SKM-1 (cell line): ENCODE data around the gene RRH.
A peak's percentile ranks its signal among the peaks of the same experiment; 100 is the strongest.
"Not testable (repeated sequence)": the region's sequence is repeated elsewhere in the genome, so short reads cannot be mapped to it uniquely, and the experiment has no call there.

Experiments
- DNase-seq: peaks from one replicate; lab custom pipeline; 2025; ENCODE audit not compliant: unreplicated experiment; lab: John Stamatoyannopoulos, UW

RRH gene, protein sequence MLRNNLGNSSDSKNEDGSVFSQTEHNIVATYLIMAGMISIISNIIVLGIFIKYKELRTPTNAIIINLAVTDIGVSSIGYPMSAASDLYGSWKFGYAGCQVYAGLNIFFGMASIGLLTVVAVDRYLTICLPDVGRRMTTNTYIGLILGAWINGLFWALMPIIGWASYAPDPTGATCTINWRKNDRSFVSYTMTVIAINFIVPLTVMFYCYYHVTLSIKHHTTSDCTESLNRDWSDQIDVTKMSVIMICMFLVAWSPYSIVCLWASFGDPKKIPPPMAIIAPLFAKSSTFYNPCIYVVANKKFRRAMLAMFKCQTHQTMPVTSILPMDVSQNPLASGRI

DNA sequence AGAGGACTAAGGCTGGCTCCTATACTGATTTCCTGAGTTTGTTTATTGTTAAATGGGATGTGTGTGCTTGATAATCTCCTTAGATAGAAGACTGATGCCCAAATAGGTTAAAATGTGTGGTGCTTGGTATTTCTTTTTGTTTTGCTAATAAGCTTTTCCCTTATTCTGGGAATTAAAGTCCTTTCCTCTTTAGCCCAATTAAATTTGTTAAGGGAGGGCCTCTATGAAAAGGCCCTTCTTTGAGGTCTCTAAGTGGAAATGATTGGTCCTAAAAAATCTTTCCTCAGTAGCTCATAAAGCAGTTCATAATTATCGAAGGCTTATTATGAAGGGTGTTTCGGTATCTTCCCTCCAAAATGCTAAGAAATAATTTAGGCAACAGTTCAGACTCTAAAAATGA, at the start of gene RRH:
TSS of gene RRH (plus strand) at position 301 of the 400 bp plus-strand sequence. CDS start at position 357, 56 bp downstream.
- no peak for DNase-seq

DNA sequence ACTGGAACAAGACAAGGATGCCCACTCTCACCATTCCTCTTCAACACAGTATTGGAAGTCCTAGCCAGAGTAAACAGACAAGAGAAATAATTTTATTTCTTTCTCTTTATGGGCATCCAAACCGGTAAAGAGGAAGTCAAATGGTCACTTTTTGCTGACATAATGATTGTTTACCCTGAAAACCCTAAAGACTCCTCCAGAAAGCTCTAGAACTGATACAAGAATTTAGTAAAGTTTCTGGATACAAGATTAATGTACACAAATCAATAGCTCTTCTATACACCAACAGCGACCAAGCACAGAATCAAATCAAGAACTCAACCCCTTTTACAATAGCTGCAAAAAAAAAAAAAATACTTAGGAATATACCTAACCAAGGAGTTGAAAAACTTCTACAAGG, 45.7 kb upstream of the RRH start:
- not testable (repeated sequence) for DNase-seq

DNA sequence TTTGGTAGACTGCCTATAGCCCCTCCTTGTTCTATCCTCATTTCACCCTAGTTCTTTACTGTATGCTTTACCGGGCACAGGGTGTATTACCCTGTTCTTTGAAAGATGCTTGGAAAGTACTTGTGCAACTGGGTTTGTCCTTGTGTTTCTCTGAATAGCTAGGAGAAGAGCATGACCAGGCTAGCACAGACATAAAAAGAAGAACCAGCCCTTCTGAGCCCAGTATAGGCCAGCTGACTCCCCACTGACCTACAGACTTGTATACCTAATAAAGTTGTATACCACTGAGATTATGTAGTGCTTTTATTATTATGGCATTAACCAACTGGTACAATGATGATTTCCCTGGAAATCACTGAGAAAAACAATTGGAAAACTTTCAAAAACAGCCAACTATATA, 40.9 kb upstream of the RRH start:
- no peak for DNase-seq

DNA sequence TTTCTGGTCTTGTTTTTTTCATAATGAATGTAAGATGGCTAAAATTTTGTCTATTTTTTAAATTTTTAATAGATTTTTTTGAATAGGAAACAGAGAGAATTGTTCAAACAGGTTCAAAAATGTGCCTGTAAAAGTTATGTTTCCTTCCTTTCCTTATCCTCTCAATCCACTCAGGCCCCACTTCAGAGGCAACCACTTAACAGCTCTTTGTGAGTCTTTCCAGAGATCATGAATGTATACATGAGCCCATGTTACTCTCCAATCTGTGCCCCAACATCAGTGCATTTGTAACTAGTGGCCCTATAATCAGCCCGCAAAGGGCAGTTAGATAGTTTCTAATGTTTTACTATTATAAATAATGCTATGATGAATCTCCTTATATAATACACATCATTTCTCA, 40.0 kb upstream of the RRH start:
- DNase-seq: no peak

DNA sequence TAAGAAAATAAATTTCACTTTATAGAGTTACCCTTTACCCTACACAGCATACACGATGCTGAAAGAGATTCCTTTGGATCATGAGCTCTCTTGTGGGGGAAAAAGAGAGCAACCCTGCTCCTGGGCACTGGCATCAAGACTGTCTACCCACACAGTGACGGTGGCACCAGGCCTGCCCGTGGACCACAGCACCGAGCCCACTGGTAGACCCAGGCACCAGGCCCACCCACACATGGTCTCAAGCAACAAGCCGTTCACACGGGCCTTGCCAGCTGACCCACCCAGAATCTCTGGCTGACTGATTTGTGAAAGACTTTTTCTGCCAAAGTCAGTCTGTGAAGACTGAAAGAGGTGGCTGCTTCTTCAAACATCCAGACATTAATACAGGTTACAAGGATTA, 32.7 kb upstream of the RRH start:
- DNase-seq: no peak

DNA sequence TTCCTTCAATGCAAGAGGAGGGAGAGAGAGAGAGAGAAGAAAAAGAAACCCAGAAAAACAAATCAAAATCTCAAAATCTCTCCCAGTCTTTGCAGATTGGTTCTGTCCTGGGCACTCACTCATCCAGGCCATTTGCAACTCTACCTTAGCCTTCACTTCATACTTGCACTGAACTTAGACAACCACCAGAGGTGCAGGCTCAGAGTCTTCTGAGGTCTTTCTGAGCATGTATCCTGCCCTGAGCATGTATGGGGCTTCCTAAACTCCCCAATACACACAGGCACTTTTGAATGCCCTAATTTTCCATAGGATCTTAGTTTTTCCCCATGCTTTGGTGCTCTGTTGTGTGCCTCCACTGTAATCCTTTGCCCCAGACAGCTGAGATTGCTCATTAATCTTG, 28.9 kb upstream of the RRH start:
- DNase-seq: no peak

DNA sequence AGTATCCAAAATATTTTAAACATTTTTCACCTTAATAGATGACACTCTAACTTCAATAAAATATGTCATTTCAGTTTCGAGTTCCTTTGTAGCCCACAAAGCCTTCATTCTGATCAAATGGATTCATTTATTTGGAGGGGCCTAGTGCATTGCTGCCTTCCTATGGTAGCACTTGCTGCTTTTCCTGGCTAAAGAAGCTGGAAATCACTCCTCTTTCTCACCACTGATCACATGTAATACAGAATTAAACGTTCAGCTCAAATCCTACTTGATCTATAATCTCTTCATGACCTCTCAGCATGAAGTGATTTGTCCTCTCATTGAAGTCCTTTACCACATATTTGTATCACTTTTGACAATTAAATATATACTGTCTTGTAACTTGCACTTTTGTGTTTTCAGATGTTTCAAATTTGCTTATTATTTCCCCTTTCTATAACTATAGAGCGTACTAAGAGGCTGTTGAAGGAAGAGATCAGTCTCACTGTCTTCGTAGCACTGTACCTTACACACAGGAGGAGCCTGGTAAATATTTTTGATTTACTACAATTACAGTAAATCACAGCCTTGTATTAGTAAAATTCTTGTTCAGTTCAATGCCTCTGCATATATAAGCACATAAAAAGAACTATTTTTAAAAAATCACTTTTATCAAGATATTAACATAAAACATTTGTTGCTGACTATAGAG, 26.5 kb upstream of the RRH start:
- no peak for DNase-seq

DNA sequence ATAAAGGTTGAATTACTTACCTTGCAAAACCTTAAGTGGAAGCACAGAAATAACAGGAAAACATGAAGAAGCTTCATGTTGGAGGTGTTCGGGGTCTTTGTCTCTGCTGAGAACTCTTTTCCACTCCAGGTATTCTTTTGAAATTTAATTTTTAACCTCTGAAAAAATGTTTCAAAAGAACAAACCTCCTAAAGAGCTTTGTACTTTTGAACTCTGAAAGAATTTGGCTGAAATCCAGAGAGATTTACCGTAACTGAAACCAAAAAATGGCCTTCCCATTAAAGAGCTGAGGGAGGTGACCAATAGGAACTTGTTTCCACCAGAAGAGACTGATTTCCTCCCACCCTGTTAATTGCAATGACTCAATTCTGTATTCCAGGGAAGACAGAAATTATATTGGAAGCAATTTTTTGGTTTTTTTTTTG, 25.9 kb upstream of the RRH start, which contains the start of gene CFI:
TSS of gene CFI (minus strand) at position 105 of the 425 bp plus-strand sequence. CDS start at position 77, 28 bp downstream.
- DNase-seq: no peak

DNA sequence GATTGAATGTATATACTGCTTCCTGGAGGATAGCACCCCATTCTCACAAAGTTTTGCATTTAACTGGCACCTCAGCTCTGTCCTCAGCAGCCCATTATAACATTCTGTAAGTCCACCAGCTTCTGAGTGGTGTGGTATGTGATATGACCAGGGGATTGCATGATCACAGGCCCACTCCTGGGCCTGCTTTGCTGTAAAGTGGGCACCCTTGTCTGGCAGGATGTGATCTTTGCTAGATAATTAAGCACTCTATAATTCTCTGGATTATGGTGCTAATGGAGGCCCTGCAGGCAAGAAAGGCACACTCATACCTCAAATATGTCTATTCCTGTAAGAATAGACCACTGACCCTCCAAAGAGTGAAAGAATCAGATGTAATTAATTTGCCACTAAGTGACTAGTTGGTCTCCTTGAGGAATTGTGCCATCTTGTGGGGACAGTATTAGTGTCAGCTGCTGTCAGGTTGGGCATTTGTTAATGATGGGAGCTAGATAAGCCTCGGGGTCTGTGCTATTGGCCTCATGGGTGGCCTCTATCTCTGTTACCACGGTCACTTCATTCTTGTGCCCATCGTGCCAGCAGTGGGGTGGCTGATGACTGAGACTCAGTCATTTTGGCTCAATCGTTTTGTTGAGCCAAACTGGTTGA, 23.7 kb upstream of the RRH start:
- DNase-seq: peak; percentile 3

DNA sequence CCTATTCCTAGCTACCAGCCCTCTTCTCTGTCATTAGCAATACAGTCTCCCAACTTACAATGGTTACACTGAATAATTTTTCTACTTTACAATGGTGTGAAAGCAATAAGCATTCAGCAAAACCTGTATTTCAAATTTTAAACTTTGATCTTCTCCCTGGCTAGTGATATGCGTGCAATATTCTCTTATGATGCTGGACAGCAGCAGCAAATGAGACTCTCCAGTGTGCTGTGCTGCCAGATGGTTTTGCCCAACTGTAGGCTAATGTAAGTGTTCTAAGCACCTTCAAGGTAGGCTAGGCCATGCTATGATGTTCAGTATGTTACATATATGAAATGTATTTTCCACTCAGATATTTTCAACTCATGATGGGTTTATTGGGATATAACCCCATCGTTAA, 18.1 kb upstream of the RRH start:
- no peak for DNase-seq

DNA sequence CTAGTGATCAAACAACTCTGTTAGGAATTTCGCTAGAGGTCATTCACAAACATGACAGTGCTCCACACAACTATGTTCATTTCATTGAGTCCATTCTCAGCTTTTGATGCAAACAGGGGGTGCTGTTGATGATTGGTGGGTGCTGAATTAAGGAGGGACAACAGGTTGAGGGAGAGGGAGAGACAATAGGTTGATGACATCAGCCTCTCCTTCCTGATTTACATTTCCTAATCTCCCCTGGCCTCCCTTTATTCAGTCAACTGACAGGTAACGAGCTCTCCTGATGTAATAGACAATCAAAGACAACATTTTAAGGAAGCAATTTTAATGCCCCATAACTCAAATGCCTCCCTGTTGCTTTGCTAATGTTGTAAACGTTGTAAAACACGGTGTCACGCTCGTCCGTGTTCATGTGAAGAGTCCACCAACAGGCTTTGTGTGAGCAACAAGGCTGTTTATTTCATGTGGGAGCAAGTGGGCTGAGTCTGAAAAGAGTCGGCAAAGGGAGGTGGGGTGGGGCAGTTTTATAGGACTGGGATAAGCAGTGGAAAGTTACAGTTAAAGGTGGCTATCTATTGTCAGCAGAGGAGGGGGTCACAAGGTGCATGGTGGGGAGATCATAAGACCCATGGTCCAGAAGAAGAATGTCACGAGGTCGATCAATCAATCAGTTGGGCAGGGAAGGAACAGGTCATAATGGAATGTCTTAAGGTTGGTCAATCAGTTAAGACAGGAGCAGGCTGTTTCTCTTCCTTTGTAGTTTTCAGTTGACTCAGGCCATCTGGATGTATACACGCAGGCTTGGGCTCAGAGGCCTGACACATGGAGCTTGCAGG, 17.0 kb upstream of the RRH start:
- DNase-seq: no peak

DNA sequence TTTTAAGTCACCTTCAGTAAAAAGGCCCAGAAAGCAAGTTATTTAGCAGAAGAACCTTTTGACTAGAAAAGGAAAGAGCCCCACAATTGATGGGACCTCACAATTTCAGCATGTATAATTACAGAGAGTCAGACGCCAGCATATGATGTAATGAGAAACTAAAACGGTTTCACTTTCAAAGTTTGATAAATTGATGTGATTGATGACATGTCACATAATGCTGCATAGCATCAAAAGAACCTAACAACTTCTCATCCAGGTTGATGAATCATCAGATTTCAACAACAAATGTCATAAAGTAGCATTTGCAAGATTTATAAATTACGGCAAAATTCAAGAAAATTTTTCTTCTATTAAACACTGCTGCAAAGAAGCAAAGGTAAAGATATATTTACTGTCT, 16.1 kb upstream of the RRH start:
- no peak for DNase-seq

DNA sequence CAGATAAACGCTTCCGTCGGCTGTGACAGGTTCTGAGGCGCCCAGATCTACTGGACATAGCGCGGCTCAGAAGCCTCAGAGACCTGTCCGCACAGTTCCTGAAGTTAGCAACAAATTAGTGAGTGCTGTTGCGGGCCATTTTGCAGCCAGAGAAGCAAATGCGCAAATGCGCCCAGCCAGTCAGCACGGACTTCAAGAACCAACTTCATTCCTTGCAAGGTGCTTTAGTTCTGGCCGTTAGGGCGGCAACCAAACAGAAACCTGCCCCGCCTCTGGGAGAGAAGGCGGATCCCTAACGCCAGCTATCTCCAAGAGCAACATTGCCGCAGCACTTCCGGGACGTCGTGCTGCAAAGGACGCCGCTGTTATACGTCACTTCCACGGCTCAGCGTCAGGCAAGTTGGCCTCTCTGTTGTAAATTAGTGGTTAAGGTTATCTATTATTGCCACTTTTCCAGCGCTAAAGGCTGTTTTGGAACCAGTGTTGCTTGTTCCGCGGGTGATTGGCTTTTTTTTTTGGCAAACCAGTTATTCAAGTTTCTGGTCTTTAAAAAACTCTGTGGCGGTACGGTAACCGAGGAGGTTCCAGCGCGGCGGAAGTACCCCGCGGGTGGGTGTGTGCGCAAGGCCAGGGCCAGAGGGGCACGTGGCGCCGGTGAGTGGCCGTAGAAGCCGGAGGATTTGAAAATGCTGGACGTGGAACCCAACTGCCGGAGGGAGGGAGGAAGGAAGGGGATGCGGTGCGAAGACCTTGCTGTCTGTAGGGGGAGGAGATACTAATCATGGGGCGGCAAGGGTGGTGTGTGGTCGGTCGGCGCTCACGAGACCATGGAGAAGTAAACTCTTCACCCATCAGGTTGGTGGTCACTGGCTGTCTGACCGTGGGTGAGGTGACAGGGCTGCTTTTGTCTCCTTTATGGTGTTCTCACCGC, 12.4 kb upstream of the RRH start, which contains the start of gene GAR1:
TSS of gene GAR1 (plus strand) at position 612 of the 931 bp plus-strand sequence. CDS start 403 bp downstream, outside the sequence.
- peak; percentile 79 for DNase-seq

DNA sequence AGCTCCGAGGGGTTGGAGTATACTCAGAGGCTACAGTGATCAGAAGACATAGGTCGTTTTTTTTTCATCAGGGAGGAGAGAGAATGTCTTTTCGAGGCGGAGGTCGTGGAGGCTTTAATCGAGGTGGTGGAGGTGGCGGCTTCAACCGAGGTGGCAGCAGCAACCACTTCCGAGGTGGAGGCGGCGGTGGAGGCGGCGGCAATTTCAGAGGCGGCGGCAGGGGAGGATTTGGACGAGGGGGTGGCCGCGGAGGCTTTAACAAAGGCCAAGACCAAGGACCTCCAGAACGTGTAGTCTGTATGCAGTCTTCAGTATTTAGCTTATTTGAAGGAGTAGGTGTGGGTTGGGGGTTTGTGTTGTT, 11.7 kb upstream of the RRH start:
- no peak for DNase-seq

DNA sequence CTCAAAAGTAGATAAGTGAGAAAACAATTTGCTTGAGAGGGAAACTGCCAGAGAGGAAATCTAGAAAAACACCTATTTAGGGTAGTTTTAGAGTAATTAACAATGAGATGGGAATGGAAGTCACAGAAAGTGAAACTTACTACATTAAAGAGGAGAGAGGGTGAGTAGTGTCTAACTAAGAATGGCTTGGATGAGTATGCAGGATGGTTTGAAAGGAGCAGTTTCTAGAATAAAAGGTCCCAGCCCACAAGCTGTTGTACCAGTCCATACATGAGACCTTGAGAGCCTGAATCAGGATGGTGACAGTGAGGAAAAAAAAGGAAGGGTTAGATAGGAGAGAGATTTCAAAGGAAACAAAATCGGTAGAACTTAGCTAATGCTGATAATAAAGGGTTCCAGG, 10.9 kb upstream of the RRH start:
- DNase-seq: no peak

DNA sequence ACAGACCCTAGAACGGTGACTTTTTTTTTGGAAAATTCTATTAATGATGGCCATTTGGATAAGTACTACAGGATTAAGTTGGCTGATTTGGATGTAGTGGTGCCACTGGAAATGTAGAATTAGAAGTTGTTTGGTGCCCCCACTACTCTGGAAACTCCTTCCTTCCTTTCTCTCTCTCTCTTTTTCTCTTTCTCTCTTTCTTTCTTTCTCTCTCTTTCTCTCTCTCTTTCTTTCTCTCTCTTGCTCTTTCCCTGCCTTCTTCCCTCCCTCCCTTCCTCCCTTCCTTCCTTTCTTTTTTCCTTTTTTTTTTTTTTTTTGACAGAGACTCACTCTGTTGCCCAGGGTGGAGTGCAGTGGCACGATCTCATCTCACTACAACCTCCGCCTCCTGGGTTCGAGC, 9.5 kb upstream of the RRH start:
- no peak for DNase-seq

DNA sequence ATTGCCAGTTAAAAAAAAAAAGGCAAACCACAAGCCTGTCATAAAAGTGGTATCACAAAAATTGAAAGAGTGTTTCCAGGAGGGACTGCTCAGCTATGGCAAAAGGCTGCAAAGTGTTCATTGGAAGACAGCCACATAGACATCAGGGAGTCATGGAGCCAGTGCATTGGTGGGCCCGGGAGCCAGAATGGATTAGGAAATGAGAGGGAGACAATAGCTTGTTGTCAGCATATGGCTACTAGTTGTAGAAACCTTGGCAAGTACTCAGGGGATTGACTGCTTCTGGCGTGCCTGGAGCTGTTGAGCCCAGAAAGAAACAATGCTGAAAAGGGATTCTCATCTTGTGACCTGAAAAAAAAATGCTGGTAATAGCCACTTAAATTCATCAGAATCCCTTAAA, 7.2 kb upstream of the RRH start:
- no peak for DNase-seq

DNA sequence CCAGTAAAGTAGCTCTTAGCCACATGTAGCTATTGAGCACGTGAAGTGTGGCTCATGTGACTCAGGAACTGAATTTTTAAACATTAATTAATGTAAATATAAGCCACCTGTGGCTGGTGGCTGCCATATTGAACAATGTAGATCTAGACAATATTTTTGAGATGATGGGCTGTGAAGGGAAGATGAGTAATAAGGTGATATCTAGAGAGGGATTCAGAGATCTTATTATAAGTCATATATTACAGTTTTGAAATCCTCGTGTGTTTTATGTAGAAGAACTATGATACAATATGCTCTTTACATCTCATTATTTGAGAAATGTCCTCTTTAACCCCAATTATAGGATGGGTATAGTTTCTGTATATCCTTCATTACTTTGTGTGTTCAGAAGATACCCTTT, 6.6 kb upstream of the RRH start:
- no peak for DNase-seq

DNA sequence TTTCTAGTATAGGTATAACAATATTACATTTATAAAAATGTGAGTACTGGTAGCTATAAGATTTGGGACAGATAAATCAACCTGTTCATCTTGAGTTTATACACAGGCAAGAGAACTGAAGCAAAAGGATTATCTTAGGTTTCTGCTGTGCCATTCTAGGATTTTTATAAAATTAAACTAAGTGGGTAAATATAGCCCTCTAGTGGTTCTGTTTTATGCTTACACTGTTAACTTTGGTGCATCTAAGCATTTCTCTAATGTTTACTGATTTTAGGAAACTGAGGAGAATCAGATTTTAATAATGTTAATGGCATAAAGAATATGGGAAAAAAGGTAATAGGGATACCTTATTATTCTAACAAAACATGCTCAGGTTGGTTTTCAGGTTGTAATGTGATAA, 1.1 kb upstream of the RRH start:
- no peak for DNase-seq

DNA sequence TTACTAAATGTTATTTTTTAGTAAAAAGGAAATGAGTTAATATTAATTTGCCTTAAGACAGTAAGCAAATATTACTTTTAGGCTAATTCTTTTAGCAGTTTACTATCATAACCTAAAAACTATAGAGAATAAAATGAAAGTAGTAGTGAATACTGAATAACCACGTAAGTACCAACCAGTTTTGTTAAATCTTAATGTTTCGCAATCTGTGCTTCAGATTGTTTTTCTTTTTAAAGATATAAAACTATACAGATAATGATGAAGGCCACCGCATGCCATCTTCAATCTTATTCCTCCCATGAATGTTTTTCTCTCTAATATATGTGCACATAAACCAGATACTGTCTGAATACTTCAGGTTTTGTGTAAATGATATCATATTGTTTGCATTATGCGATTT, 6.0 kb downstream of the RRH start:
- DNase-seq: no peak
